Measurements from ENCODE around the gene GABRD.

Gene GABRD

GRCh38 chr1:2050793-2051682, 31.9 kb downstream of the GABRD start:
- Histone ChIP-seq H3K4me1 (ENCODE audit: insufficient read depth, low read length) (no peaks in the 10 kb centered on the region), H3K27me3 (ENCODE audit: insufficient read depth, low read length) (peaks cover 70% of the 10 kb centered on the region), H2AFZ (ENCODE audit: low read depth, low read length) (no peak overlapping the region), H3K4me3 (ENCODE audit: low read length) (no peak overlapping the region), H3K36me3 (ENCODE audit: insufficient read depth, low read length) (no peaks in the 10 kb centered on the region), H3K9me3 (ENCODE audit: low read length) (no peaks in the 10 kb centered on the region)

GRCh38 chr1:2052054-2052679, 33.0 kb downstream of the GABRD start:
- H3K4me1 ChIP-seq (ENCODE audit: insufficient read depth, low read length) = no peaks in the 10 kb centered on the region

GRCh38 chr1:2052756-2053155, 33.6 kb downstream of the GABRD start:
- H3K27me3 ChIP-seq (ENCODE audit: insufficient read depth, low read length) = peaks cover 55% of the 10 kb centered on the region
- no peaks in the 10 kb centered on the region for H3K36me3 ChIP-seq (ENCODE audit: insufficient read depth, low read length)
- H3K4me3 ChIP-seq (ENCODE audit: low read length) = no peak overlapping the region
- H3K4me1 ChIP-seq (ENCODE audit: insufficient read depth, low read length) = no peaks in the 10 kb centered on the region
- H3K9me3 ChIP-seq (ENCODE audit: low read length) = no peaks in the 10 kb centered on the region
- no peak overlapping the region for H2AFZ ChIP-seq (ENCODE audit: low read depth, low read length)

More at GRCh38 chr1:2052054-2052679, 33.0 kb downstream of the GABRD start:
- H2AFZ ChIP-seq (ENCODE audit: low read depth, low read length) = no peak overlapping the region
- no peaks in the 10 kb centered on the region for H3K36me3 ChIP-seq (ENCODE audit: insufficient read depth, low read length)
- peaks cover 61% of the 10 kb centered on the region for H3K27me3 ChIP-seq (ENCODE audit: insufficient read depth, low read length)
- H3K9me3 ChIP-seq (ENCODE audit: low read length) = no peaks in the 10 kb centered on the region
- H3K4me3 ChIP-seq (ENCODE audit: low read length) = no peak overlapping the region

- Histone ChIP-seq H3K27me3 (ENCODE audit: insufficient read depth, low read length) (peaks cover 50% of the 10 kb centered on the region), H3K36me3 (ENCODE audit: insufficient read depth, low read length) (no peaks in the 10 kb centered on the region), H3K4me1 (ENCODE audit: insufficient read depth, low read length) (no peaks in the 10 kb centered on the region)
These were observed 34.1 kb downstream of the GABRD start for GRCh38 chr1:2053217-2053616.

GRCh38 chr1:2053784-2054376, 34.7 kb downstream of the GABRD start:
- Histone ChIP-seq H3K4me1 (ENCODE audit: insufficient read depth, low read length) (no peaks in the 10 kb centered on the region), H3K27me3 (ENCODE audit: insufficient read depth, low read length) (peaks cover 45% of the 10 kb centered on the region), H2AFZ (ENCODE audit: low read depth, low read length) (no peak overlapping the region), H3K36me3 (ENCODE audit: insufficient read depth, low read length) (no peaks in the 10 kb centered on the region), H3K9me3 (ENCODE audit: low read length) (no peaks in the 10 kb centered on the region), H3K4me3 (ENCODE audit: low read length) (no peak overlapping the region)

More at GRCh38 chr1:2053217-2053616, 34.1 kb downstream of the GABRD start:
- H3K9me3 ChIP-seq (ENCODE audit: low read length) = no peaks in the 10 kb centered on the region
- no peak overlapping the region for H3K4me3 ChIP-seq (ENCODE audit: low read length)
- H2AFZ ChIP-seq (ENCODE audit: low read depth, low read length) = no peak overlapping the region

GRCh38 chr1:2054560-2054959, 35.4 kb downstream of the GABRD start:
- Histone ChIP-seq H3K9me3 (ENCODE audit: low read length) (no peaks in the 10 kb centered on the region), H3K4me3 (ENCODE audit: low read length) (no peak overlapping the region), H3K4me1 (ENCODE audit: insufficient read depth, low read length) (no peaks in the 10 kb centered on the region), H2AFZ (ENCODE audit: low read depth, low read length) (no peak overlapping the region), H3K27me3 (ENCODE audit: insufficient read depth, low read length) (peaks cover 39% of the 10 kb centered on the region), H3K36me3 (ENCODE audit: insufficient read depth, low read length) (no peaks in the 10 kb centered on the region)

GRCh38 chr1:2055911-2056575, 36.9 kb downstream of the GABRD start:
- no peaks in the 10 kb centered on the region for H3K36me3 ChIP-seq (ENCODE audit: insufficient read depth, low read length)
- H3K4me1 ChIP-seq (ENCODE audit: insufficient read depth, low read length) = no peaks in the 10 kb centered on the region
- H3K27me3 ChIP-seq (ENCODE audit: insufficient read depth, low read length) = peaks cover 31% of the 10 kb centered on the region
- H3K4me3 ChIP-seq (ENCODE audit: low read length) = no peak overlapping the region
- H3K9me3 ChIP-seq (ENCODE audit: low read length) = no peaks in the 10 kb centered on the region
- no peak overlapping the region for H2AFZ ChIP-seq (ENCODE audit: low read depth, low read length)

- Histone ChIP-seq H3K9me3 (ENCODE audit: low read length) (no peaks in the 10 kb centered on the region), H3K4me3 (ENCODE audit: low read length) (no peak overlapping the region), H2AFZ (ENCODE audit: low read depth, low read length) (no peak overlapping the region)
These were observed 37.9 kb downstream of the GABRD start for GRCh38 chr1:2056955-2057590.

GRCh38 chr1:2059290-2059953, 40.3 kb downstream of the GABRD start:
- H3K4me1 ChIP-seq (ENCODE audit: insufficient read depth, low read length) = no peaks in the 10 kb centered on the region
- peaks cover 14% of the 10 kb centered on the region for H3K27me3 ChIP-seq (ENCODE audit: insufficient read depth, low read length)
- H3K4me3 ChIP-seq (ENCODE audit: low read length) = no peak overlapping the region

More at GRCh38 chr1:2056955-2057590, 37.9 kb downstream of the GABRD start:
- Histone ChIP-seq H3K4me1 (ENCODE audit: insufficient read depth, low read length) (no peaks in the 10 kb centered on the region), H3K27me3 (ENCODE audit: insufficient read depth, low read length) (peaks cover 25% of the 10 kb centered on the region), H3K36me3 (ENCODE audit: insufficient read depth, low read length) (no peaks in the 10 kb centered on the region)

GRCh38 chr1:2060072-2060471, 40.9 kb downstream of the GABRD start:
- Histone ChIP-seq H2AFZ (ENCODE audit: low read depth, low read length) (no peak overlapping the region), H3K4me1 (ENCODE audit: insufficient read depth, low read length) (no peaks in the 10 kb centered on the region), H3K27me3 (ENCODE audit: insufficient read depth, low read length) (peaks cover 14% of the 10 kb centered on the region), H3K9me3 (ENCODE audit: low read length) (peaks cover 5% of the 10 kb centered on the region), H3K4me3 (ENCODE audit: low read length) (no peak overlapping the region), H3K36me3 (ENCODE audit: insufficient read depth, low read length) (no peaks in the 10 kb centered on the region)

More at GRCh38 chr1:2059290-2059953, 40.3 kb downstream of the GABRD start:
- H2AFZ ChIP-seq (ENCODE audit: low read depth, low read length) = no peak overlapping the region
- peaks cover 3% of the 10 kb centered on the region for H3K9me3 ChIP-seq (ENCODE audit: low read length)
- H3K36me3 ChIP-seq (ENCODE audit: insufficient read depth, low read length) = no peaks in the 10 kb centered on the region

GRCh38 chr1:2060535-2060934, 41.4 kb downstream of the GABRD start:
- Histone ChIP-seq H3K4me1 (ENCODE audit: insufficient read depth, low read length) (no peaks in the 10 kb centered on the region), H2AFZ (ENCODE audit: low read depth, low read length) (no peak overlapping the region), H3K36me3 (ENCODE audit: insufficient read depth, low read length) (no peaks in the 10 kb centered on the region), H3K27me3 (ENCODE audit: insufficient read depth, low read length) (peaks cover 14% of the 10 kb centered on the region), H3K4me3 (ENCODE audit: low read length) (no peak overlapping the region), H3K9me3 (ENCODE audit: low read length) (peaks cover 5% of the 10 kb centered on the region)
